Measurements from ENCODE around the gene GSE1. TPM values are rescaled to one million over a fixed set of nuclear protein-coding genes. Genes with fewer than 3 reads are reported as not detected.

Gene GSE1
- total and polyA plus RNA-seq, 11 donors, result 18.1 to 48.4 (median 37.1) TPM

- intact Hi-C loops (cut with DNase I), result no loop called here
- no peak overlapping the region for H3K27ac ChIP-seq
- H3K4me3 ChIP-seq, result no peak overlapping the region
- no peaks in the 10 kb centered on the region for H3K27me3 ChIP-seq
- peaks cover 0 to 23% (median 12%) of the 10 kb centered on the region in 9 donors for H3K36me3 ChIP-seq
- peaks cover 0 to 37% (median 12%) of the 10 kb centered on the region in 12 donors for H3K4me1 ChIP-seq
- ATAC-seq, result no peak
- no peaks in the 10 kb centered on the region for H3K9me3 ChIP-seq
- TF ChIP-seq POLR2A (IDR thresholded peaks at IDR 0.05), result no peak
- TF ChIP-seq CTCF (IDR thresholded peaks at IDR 0.05), result no peak
- 91 to 95% (median 92%) methylated on average over 5 to 17 of the region's 17 CpGs for WGBS, 4 donors
- DNase-seq, result no peak
These were observed 33.3 kb downstream of the GSE1 start for GRCh38 chr16:85646358-85646907.

GRCh38 chr16:85646976-85647375, 33.9 kb downstream of the GSE1 start:
- Histone ChIP-seq H3K27ac (no peak overlapping the region), H3K36me3 (peaks cover 0 to 20% (median 12%) of the 10 kb centered on the region in 9 donors), H3K27me3 (no peaks in the 10 kb centered on the region), H3K9me3 (no peaks in the 10 kb centered on the region), H3K4me1 (peaks cover 0 to 37% (median 13%) of the 10 kb centered on the region in 12 donors), H3K4me3 (no peak overlapping the region)
- no peak for ATAC-seq
- 89 to 98% (median 95%) methylated on average over 11 to 15 of the region's 15 CpGs for WGBS, 4 donors
- intact Hi-C loops (cut with DNase I), result no loop called here
- TF ChIP-seq POLR2A (IDR thresholded peaks at IDR 0.05), result no peak
- no peak for TF ChIP-seq CTCF (IDR thresholded peaks at IDR 0.05)
- no peak for DNase-seq

- intact Hi-C loops (cut with DNase I), result no loop called here
- WGBS, 4 donors, result 90 to 95% (median 94%) methylated on average over 21 to 26 of the region's 26 CpGs
- Histone ChIP-seq H3K9me3 (no peaks in the 10 kb centered on the region), H3K27ac (no peak overlapping the region), H3K4me1 (peaks cover 0 to 37% (median 20%) of the 10 kb centered on the region in 12 donors), H3K4me3 (no peak overlapping the region), H3K27me3 (no peaks in the 10 kb centered on the region), H3K36me3 (peaks cover 0 to 20% (median 12%) of the 10 kb centered on the region in 9 donors)
- no peak for DNase-seq
- TF ChIP-seq CTCF (IDR thresholded peaks at IDR 0.05) (no peak), POLR2A (IDR thresholded peaks at IDR 0.05) (no peak)
- ATAC-seq, result no peak
These were observed 35.1 kb downstream of the GSE1 start for GRCh38 chr16:85648070-85648714.

- Histone ChIP-seq H3K36me3 (peaks cover 0 to 23% (median 12%) of the 10 kb centered on the region in 9 donors), H3K4me3 (no peak overlapping the region), H3K27me3 (no peaks in the 10 kb centered on the region), H3K9me3 (no peaks in the 10 kb centered on the region), H3K27ac (no peak overlapping the region), H3K4me1 (peaks cover 0 to 37% (median 20%) of the 10 kb centered on the region in 12 donors)
- WGBS, 4 donors, result 81 to 86% (median 83%) methylated on average over 14 of the region's 14 CpGs
- intact Hi-C loops (cut with DNase I), result no loop called here
- ATAC-seq (no peak), DNase-seq (no peak)
- TF ChIP-seq CTCF (IDR thresholded peaks at IDR 0.05) (no peak), POLR2A (IDR thresholded peaks at IDR 0.05) (no peak)
These were observed 35.7 kb downstream of the GSE1 start for GRCh38 chr16:85648805-85649204.
